Kasumi-1 (cell line): ENCODE results near the gene MYH11.
A peak's percentile ranks its signal among the peaks of the same experiment; 100 is the strongest.

Experiments used
- DNase-seq, 2 experiments: peaks; one replicate each; lab custom pipeline; 2025; lab: John Stamatoyannopoulos, UW

MYH11 gene

GRCh38 chr16:15777533-15778203, 79.2 kb downstream of the MYH11 start:
- peak; percentile 0 to 15 for DNase-seq

GRCh38 chr16:15776572-15776971, 80.3 kb downstream of the MYH11 start:
- no peak for DNase-seq

GRCh38 chr16:15775663-15776304, 81.0 kb downstream of the MYH11 start:
- no peak for DNase-seq

- DNase-seq, result no peak
These were observed 81.6 kb downstream of the MYH11 start for GRCh38 chr16:15775209-15775608.

- DNase-seq, result no peak
These were observed 82.9 kb downstream of the MYH11 start for GRCh38 chr16:15773968-15774367.

- DNase-seq, result no peak
These were observed 84.1 kb downstream of the MYH11 start for GRCh38 chr16:15772579-15773293.

GRCh38 chr16:15771694-15772093, 85.1 kb downstream of the MYH11 start:
- DNase-seq, result no peak

- DNase-seq, result no peak
These were observed 86.3 kb downstream of the MYH11 start for GRCh38 chr16:15770512-15770911.

GRCh38 chr16:15770107-15770506, 86.7 kb downstream of the MYH11 start:
- DNase-seq, result no peak

- no peak for DNase-seq
These were observed 87.6 kb downstream of the MYH11 start for GRCh38 chr16:15769239-15769638.

GRCh38 chr16:15768201-15768600, 88.6 kb downstream of the MYH11 start:
- no peak for DNase-seq

GRCh38 chr16:15766918-15767317, 89.9 kb downstream of the MYH11 start:
- no peak for DNase-seq

GRCh38 chr16:15765880-15766279, 90.9 kb downstream of the MYH11 start:
- peak; percentile 27 to 66 for DNase-seq

- DNase-seq, result no peak
These were observed 91.7 kb downstream of the MYH11 start for GRCh38 chr16:15765116-15765515.

- DNase-seq, result no peak
These were observed 92.7 kb downstream of the MYH11 start for GRCh38 chr16:15764112-15764511.

- no peak for DNase-seq
These were observed 96.7 kb downstream of the MYH11 start for GRCh38 chr16:15760129-15760528.

GRCh38 chr16:15759070-15759469, 97.8 kb downstream of the MYH11 start:
- no peak for DNase-seq

GRCh38 chr16:15757630-15758251, 99.1 kb downstream of the MYH11 start:
- DNase-seq, result no peak

- no peak for DNase-seq
These were observed 99.8 kb downstream of the MYH11 start for GRCh38 chr16:15757077-15757386.

GRCh38 chr16:15754821-15755534, 101.8 kb downstream of the MYH11 start:
- DNase-seq, result no peak

GRCh38 chr16:15752717-15753488, 103.9 kb downstream of the MYH11 start:
- no peak for DNase-seq
